Psoas muscle (tissue), 8 donors: ENCODE results near the gene MYEOV. TPM values are rescaled to one million over a fixed set of nuclear protein-coding genes. Genes with fewer than 3 reads are reported as not detected.

Source experiments
- ATAC-seq, 4 donors: fragments of 200-7000 bp; cut with Tn5 transposase; one replicate each; pipeline ENCODE4 v1.9.1; 2020; ENCODE audit warnings: moderate library complexity in 3 of 4, mild to moderate bottlenecking in 2 of 4
- DNase-seq, 2 donors: peaks; one replicate each; pipeline ENCODE4 v3.0.0-alpha.2; 2020
- H3K27ac ChIP-seq: fragments of 200-600 bp; one replicate; pipeline ENCODE4 v1.8.0; 2022
- H3K27me3 ChIP-seq, 3 donors: fragments of 200-600 bp in 1 of 3; one replicate each; pipeline versions ENCODE4 v1.6.1 to v1.8.0; 2013 to 2022; ENCODE audit warnings: low read length in 2 of 3, mild to moderate bottlenecking in 2 of 3, moderate library complexity in 1 of 3; ENCODE audit not compliant: insufficient read depth in 3 of 3
- H3K36me3 ChIP-seq, 2 donors: fragments of 200-600 bp in 1 of 2; one replicate each; pipeline versions ENCODE4 v1.6.1 to v1.8.0; 2013 to 2022; ENCODE audit warnings: low read depth in 1 of 2, mild to moderate bottlenecking in 1 of 2, moderate library complexity in 1 of 2; ENCODE audit not compliant: insufficient read depth in 1 of 2
- H3K4me1 ChIP-seq: fragments of 200-600 bp; one replicate; pipeline ENCODE4 v1.8.0; 2022
- H3K4me3 ChIP-seq: fragments of 200-600 bp; one replicate; pipeline ENCODE4 v1.8.0; 2022; ENCODE audit warnings: mild to moderate bottlenecking
- H3K9me3 ChIP-seq: fragments of 200-600 bp; one replicate; pipeline ENCODE4 v1.8.0; 2022
- WGBS, 3 donors: extraction: QIAGEN DNeasy Blood & Tissue Kit; methylation state at CpG; one replicate each; pipeline versions ENCODE4 v1.1.6 to v1.1.7; 2013; 5-methylcytosine and 5-hydroxymethylcytosine counted together
- intact Hi-C, 2 donors: fragments of 100-400 bp; cut with DNase I; formaldehyde crosslinking; loops; one replicate each; pipeline versions ENCODE4 v1.11.0 to v1.14.2; 2022
- long read RNA-seq, 2 donors: library from polyadenylated mRNA; unstranded; transcript quantifications; one replicate each; pipeline ENCODE4 v2.0.0, GENCODE V29; 2021
- polyA plus RNA-seq, 3 donors: library from polyadenylated mRNA; stranded (reverse); fragments of 200-250 nt; gene quantifications; one replicate each; pipeline ENCODE4 v1.2.3, GENCODE V29; 2013
- total RNA-seq, 4 donors: library from RNA; stranded (reverse); fragmentation: NEBNext Ultra II Directional in 2 of 4; extraction: Animal tissue kit (Norgen Biotek cat#: 25700) in 2 of 4; gene quantifications; one replicate each; pipeline versions ENCODE4 v1.2.1 to v1.2.4, GENCODE V29; 2021 to 2023
- TF ChIP-seq, protein P1 (sequence below): fragments of 200-600 bp; IDR thresholded peaks from one replicate; pipeline ENCODE4 v1.8.0; 2022; ENCODE audit warnings: antibody characterized with exemption
- donor health status: healthy with polysubstance abuse.
- donor health status: DM: no; HTN: no; CAD: no; lungs with moderate emphysema.
- donor health status: Bipolar disorder and iron deficiency.
- donor health status: healthy.
- donor health status: DM: yes; HTN: yes; CAD: no.
- donor health status: DM: no; HTN: no; CAD: no.
- donor health status: DM: no; HTN: no; CAD: no.
- donor health status: DM: yes; HTN: yes; CAD: no.

The MYEOV gene
- under 1 TPM in 1 of 4 donors, not detected in 3; 0.27 TPM for total RNA-seq
- under 1 TPM; 0.09 to 0.17 (median 0.12) TPM for polyA plus RNA-seq
- long read RNA-seq, donor 1, result 0 reads
- long read RNA-seq, donor 2, result 0 reads

DNA sequence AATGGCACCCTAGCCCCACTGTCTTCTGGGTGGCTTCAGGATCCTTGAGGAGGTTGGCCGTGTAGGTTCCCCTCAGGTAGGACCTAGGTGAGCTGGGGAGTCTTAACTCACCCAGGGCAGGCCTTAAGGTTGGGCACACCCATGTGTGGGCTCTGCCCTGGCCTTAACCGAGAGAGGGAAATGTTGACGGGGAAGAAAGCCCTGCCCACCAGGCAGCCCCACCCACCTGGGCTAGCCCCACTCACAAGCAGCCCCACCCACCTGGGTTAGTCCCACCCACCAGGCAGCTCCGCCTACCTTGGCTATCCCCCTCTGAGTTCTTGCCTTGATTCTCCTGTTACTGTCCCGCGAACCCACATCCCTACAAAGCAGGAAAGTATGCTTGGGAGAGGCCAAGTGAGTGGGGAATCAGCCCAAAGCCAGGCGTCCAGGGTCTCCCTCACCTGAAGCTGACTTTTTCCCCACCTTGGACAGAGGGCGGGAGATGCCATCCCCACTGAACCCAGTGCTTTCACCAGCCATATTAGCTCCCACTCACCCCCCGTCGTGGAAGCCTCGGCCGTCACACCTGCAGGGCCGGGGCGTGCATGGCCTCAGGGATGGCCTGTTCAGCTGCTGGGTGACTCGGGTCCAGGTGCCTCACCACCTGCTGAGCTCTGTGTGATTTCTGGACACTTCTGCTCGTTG lies at the start of gene MYEOV:
Gene MYEOV (plus strand): TSS at position 337 of the 687 bp plus-strand sequence. CDS start 1,200 bp downstream, outside the sequence.
- TF ChIP-seq, protein P1, sequence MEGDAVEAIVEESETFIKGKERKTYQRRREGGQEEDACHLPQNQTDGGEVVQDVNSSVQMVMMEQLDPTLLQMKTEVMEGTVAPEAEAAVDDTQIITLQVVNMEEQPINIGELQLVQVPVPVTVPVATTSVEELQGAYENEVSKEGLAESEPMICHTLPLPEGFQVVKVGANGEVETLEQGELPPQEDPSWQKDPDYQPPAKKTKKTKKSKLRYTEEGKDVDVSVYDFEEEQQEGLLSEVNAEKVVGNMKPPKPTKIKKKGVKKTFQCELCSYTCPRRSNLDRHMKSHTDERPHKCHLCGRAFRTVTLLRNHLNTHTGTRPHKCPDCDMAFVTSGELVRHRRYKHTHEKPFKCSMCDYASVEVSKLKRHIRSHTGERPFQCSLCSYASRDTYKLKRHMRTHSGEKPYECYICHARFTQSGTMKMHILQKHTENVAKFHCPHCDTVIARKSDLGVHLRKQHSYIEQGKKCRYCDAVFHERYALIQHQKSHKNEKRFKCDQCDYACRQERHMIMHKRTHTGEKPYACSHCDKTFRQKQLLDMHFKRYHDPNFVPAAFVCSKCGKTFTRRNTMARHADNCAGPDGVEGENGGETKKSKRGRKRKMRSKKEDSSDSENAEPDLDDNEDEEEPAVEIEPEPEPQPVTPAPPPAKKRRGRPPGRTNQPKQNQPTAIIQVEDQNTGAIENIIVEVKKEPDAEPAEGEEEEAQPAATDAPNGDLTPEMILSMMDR, result no peak
- 84 to 86% (median 85%) methylated on average over 16 of the region's 16 CpGs for WGBS, 3 donors
- peaks cover 0 to 11% (median 0%) of the 10 kb centered on the region in 3 donors for H3K27me3 ChIP-seq
- no peak within 1 kb of the TSS for H3K4me3 ChIP-seq
- peaks cover 16% of the 10 kb centered on the region for H3K4me1 ChIP-seq
- H3K27ac ChIP-seq, result no peak within 1 kb of the TSS
- DNase-seq (no peak), ATAC-seq (no peak)
- no peaks in the 10 kb centered on the region for H3K36me3 ChIP-seq
- intact Hi-C loops, result loop anchor here in 1 of 2 donors (10.0 kb wide), 1 partner anchor 351 kb away; the partner anchor contains the start of gene CCND1
- H3K9me3 ChIP-seq, result no peaks in the 10 kb centered on the region

DNA sequence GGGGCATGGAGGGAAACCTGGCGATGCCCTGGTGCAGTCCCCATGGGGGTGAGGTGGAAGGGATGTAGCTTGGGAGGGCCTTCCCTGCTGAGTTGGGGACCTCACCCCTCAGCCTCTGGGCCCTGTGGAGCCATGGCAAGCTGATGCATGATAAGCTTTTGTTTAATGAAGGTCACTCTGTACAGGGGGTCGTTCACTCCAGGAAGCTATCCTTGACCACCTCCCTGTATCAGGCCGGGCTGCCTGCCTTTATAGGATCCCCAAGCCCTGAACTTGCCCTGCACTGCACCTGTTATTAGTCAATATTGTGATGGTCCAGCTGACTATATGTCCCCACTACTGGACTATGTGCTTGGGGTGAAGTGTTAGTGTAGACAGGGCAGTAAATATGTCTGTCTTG lies 49.7 kb upstream of the MYEOV start:
- ATAC-seq (no peak), DNase-seq (no peak)
- Histone ChIP-seq H3K27me3 (peaks cover 0 to 5% (median 4%) of the 10 kb centered on the region in 3 donors), H3K27ac (no peak overlapping the region), H3K9me3 (no peaks in the 10 kb centered on the region), H3K4me1 (no peaks in the 10 kb centered on the region), H3K4me3 (no peak overlapping the region), H3K36me3 (no peaks in the 10 kb centered on the region)
- TF ChIP-seq, protein P1, result no peak
- intact Hi-C loops, result no loop called here
- WGBS, 3 donors, result 89 to 94% (median 90%) methylated on average over 3 of the region's 3 CpGs

DNA sequence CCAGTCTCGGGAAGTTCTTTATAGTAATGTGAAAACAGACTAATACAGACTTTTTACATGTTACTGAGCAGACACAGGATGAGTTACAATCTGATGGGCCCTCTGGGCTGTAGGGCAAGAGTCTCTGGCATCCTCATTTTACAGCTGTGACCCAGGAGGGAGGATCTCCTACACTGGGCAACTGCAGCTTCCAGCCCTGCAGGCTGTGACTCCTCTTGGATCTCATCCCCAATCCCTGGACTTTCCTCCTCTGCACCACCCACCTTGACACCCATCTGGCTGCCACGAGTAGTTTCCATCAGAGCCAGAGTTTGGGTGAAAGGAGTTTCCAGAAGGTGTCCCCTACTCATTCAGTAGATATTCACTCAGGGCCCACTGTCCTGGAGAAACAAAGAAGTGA lies 48.9 kb upstream of the MYEOV start:
- H3K9me3 ChIP-seq, result no peaks in the 10 kb centered on the region
- H3K4me1 ChIP-seq, result no peaks in the 10 kb centered on the region
- TF ChIP-seq, protein P1, result no peak
- H3K27ac ChIP-seq, result no peak overlapping the region
- H3K27me3 ChIP-seq, result peaks cover 0 to 11% (median 5%) of the 10 kb centered on the region in 3 donors
- no peak overlapping the region for H3K4me3 ChIP-seq
- no peaks in the 10 kb centered on the region for H3K36me3 ChIP-seq
- DNase-seq (no peak), ATAC-seq (no peak)
- whole genome bisulfite sequencing, 3 donors, result 65 to 89% (median 68%) methylated on average over 2 of the region's 2 CpGs
- intact Hi-C loops, result no loop called here

DNA sequence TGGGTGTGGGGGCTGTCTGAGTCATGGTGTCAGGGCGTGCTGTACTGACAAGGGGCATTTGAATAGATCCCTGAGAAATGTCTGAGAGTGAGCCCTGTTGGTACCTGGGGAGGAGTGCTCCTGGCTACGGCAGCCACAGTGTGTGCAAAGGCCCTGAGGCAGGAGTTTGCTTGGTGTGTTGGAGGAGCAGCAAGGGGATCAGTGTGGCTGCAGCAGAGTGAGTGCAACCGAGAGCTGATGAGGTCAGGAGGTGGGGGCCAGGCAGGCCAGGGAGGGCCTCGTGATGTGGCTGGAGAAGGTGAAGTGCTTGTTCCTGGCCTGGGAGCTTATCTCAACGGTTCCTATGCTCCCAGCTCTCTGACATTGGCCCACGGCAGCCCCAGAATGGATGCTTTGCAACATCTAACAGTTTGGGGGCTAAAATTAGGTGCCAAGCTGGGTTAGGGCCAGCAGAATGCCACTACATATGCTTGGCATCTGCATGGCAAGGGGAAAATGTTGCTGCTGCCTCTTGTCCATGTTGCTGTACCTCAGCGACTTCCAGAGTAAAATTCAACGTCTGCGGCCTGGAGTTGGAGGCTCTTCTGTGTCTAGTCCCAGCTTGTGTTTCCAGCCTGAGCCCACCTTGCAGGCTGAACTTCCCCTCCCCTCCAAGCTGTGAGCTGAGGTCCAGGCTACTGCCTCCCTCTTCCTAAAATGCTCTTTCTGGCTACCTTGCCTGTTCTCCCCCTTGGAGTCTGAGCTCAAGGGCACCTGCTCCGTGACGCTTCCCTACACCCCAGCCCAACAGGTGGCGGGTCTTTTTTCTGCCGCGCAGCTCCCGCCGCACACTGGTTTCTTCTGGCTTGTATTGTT lies 48.2 kb upstream of the MYEOV start:
- Histone ChIP-seq H3K4me3 (no peak overlapping the region), H3K27me3 (peaks cover 0 to 11% (median 5%) of the 10 kb centered on the region in 3 donors), H3K9me3 (no peaks in the 10 kb centered on the region), H3K36me3 (no peaks in the 10 kb centered on the region), H3K4me1 (no peaks in the 10 kb centered on the region), H3K27ac (no peak overlapping the region)
- TF ChIP-seq, protein P1, result no peak
- WGBS, 3 donors, result 82 to 89% (median 86%) methylated on average over 16 of the region's 16 CpGs
- ATAC-seq (no peak), DNase-seq (no peak)
- intact Hi-C loops, result no loop called here
